Left ventricle myocardium inferior (tissue), 1 donor: ENCODE data around the gene CHRNA1. TPM values are rescaled to one million over a fixed set of nuclear protein-coding genes. Genes with fewer than 3 reads are reported as not detected.

Source experiments
- DNase-seq: peaks from one replicate; pipeline ENCODE4 v3.0.0-alpha.2; 2020
- H3K27ac ChIP-seq: fragments of 200-600 bp; replicated peaks from 2 replicates; pipeline ENCODE4 v1.8.0; 2021
- H3K27me3 ChIP-seq: fragments of 200-600 bp; 2 replicates; pipeline ENCODE4 v1.8.0; 2021; ENCODE audit warnings: low read depth
- H3K36me3 ChIP-seq: fragments of 200-600 bp; 2 replicates; pipeline ENCODE4 v1.8.0; 2021
- H3K4me1 ChIP-seq: fragments of 200-600 bp; 2 replicates; pipeline ENCODE4 v1.8.0; 2021
- H3K4me3 ChIP-seq: fragments of 200-600 bp; 2 replicates; pipeline ENCODE4 v1.8.0; 2021; ENCODE audit warnings: mild to moderate bottlenecking, moderate library complexity
- H3K9me3 ChIP-seq: fragments of 200-600 bp; replicated peaks from 2 replicates; pipeline ENCODE4 v1.8.0; 2021
- CTCF ChIP-seq: fragments of 200-600 bp; IDR thresholded peaks from 2 replicates; pipeline ENCODE4 v1.8.0; 2021; ENCODE audit warnings: antibody characterized with exemption, mild to moderate bottlenecking, borderline replicate concordance
- intact Hi-C: fragments of 100-400 bp; cut with micrococcal nuclease; formaldehyde crosslinking; loops from one replicate; pipeline ENCODE4 v1.11.0; 2022
- total RNA-seq: library from RNA; stranded (reverse); fragmentation: NEBNext Ultra II Directional; extraction: Animal tissue kit (Norgen Biotek cat#: 25700); gene quantifications from one replicate; pipeline ENCODE4 v1.2.1, GENCODE V29; 2021
- donor health status: DM: no; HTN: yes; CAD: no; lungs with severe emphysema.

Gene CHRNA1
- total RNA-seq, 1 donor from 2014 or later, result 0.33 TPM

GRCh38 chr2:174728096-174728495 is 36.2 kb downstream of the CHRNA1 start:
- intact Hi-C loops, result no loop called here
- Histone ChIP-seq H3K4me3 (no peak overlapping the region), H3K4me1 (peaks cover 15% of the 10 kb centered on the region), H3K9me3 (no peaks in the 10 kb centered on the region), H3K27ac (no peak overlapping the region), H3K36me3 (no peaks in the 10 kb centered on the region), H3K27me3 (peaks cover 66% of the 10 kb centered on the region)
- no peak for TF ChIP-seq CTCF
- DNase-seq, result no peak

GRCh38 chr2:174726212-174726611 is 38.1 kb downstream of the CHRNA1 start:
- Histone ChIP-seq H3K27ac (no peak overlapping the region), H3K36me3 (no peaks in the 10 kb centered on the region), H3K4me3 (no peak overlapping the region), H3K27me3 (peaks cover 47% of the 10 kb centered on the region), H3K4me1 (peaks cover 15% of the 10 kb centered on the region), H3K9me3 (no peaks in the 10 kb centered on the region)
- no peak for TF ChIP-seq CTCF
- no peak for DNase-seq
- intact Hi-C loops, result no loop called here

GRCh38 chr2:174722942-174723592 is 41.2 kb downstream of the CHRNA1 start:
- no peak overlapping the region for H3K27ac ChIP-seq
- intact Hi-C loops, result no loop called here
- no peaks in the 10 kb centered on the region for H3K36me3 ChIP-seq
- peaks cover 16% of the 10 kb centered on the region for H3K27me3 ChIP-seq
- no peak overlapping the region for H3K4me3 ChIP-seq
- no peak for DNase-seq
- H3K9me3 ChIP-seq, result peaks cover 3% of the 10 kb centered on the region
- no peak for TF ChIP-seq CTCF
- no peaks in the 10 kb centered on the region for H3K4me1 ChIP-seq

GRCh38 chr2:174719016-174719415 is 45.3 kb downstream of the CHRNA1 start:
- Histone ChIP-seq H3K4me1 (no peaks in the 10 kb centered on the region), H3K27ac (no peak overlapping the region), H3K4me3 (no peak overlapping the region), H3K36me3 (no peaks in the 10 kb centered on the region), H3K9me3 (peaks cover 3% of the 10 kb centered on the region), H3K27me3 (no peaks in the 10 kb centered on the region)
- no peak for TF ChIP-seq CTCF
- no peak for DNase-seq
- intact Hi-C loops, result no loop called here

GRCh38 chr2:174718591-174718990 is 45.7 kb downstream of the CHRNA1 start:
- Histone ChIP-seq H3K4me3 (no peak overlapping the region), H3K9me3 (peaks cover 3% of the 10 kb centered on the region), H3K27me3 (no peaks in the 10 kb centered on the region), H3K36me3 (no peaks in the 10 kb centered on the region), H3K4me1 (no peaks in the 10 kb centered on the region), H3K27ac (no peak overlapping the region)
- intact Hi-C loops, result no loop called here
- no peak for DNase-seq
- no peak for TF ChIP-seq CTCF
